PC-3 (cell line): ENCODE data around the gene TECRL.

ENCODE experiments used
- EZH2 ChIP-seq: fragments of 300-600 bp; sonication (generic); IDR thresholded peaks from one replicate; pipeline ENCODE4 v1.6.1; 2017; ENCODE audit warnings: antibody characterized with exemption, mild to moderate bottlenecking, low read length; ENCODE audit not compliant: unreplicated experiment
- EZH2phosphoT487 ChIP-seq: fragments of 300-600 bp; sonication (generic); IDR thresholded peaks from 2 replicates; pipeline ENCODE4 v1.6.1; 2018; ENCODE audit warnings: mild to moderate bottlenecking, antibody characterized with exemption, low read length, borderline replicate concordance
- TF ChIP-seq, protein P1 (sequence below): fragments of 300-600 bp; sonication (generic); conservative IDR thresholded peaks from 2 replicates; pipeline ENCODE4 v1.5.1; 2017; ENCODE audit warnings: antibody characterized with exemption, low read depth, mild to moderate bottlenecking, low read length

DNA sequence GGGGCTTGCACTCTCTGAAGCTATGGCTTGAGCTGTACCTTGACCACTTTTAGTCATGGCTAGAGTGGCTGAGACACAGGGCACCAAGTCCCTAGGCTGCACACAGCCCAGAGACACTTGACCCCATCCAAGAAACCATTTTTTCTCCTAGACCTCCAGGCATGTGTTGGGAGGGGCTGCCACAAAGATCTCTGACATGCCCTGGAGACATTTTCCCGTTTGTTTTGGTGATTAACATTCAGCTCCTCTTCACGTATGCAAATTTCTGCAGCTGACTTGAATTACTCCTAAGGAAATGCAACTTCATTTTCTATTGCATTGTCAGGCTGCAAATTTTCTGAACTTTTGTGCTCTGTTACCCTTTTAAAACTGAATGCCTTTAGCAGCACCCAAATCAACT lies 142.6 kb downstream of the TECRL start:
- TF ChIP-seq, protein P1, sequence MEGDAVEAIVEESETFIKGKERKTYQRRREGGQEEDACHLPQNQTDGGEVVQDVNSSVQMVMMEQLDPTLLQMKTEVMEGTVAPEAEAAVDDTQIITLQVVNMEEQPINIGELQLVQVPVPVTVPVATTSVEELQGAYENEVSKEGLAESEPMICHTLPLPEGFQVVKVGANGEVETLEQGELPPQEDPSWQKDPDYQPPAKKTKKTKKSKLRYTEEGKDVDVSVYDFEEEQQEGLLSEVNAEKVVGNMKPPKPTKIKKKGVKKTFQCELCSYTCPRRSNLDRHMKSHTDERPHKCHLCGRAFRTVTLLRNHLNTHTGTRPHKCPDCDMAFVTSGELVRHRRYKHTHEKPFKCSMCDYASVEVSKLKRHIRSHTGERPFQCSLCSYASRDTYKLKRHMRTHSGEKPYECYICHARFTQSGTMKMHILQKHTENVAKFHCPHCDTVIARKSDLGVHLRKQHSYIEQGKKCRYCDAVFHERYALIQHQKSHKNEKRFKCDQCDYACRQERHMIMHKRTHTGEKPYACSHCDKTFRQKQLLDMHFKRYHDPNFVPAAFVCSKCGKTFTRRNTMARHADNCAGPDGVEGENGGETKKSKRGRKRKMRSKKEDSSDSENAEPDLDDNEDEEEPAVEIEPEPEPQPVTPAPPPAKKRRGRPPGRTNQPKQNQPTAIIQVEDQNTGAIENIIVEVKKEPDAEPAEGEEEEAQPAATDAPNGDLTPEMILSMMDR, result no peak
- no peak for TF ChIP-seq EZH2
- no peak for TF ChIP-seq EZH2phosphoT487
